ENCODE results near the gene RNF157. TPM values are rescaled to one million over a fixed set of nuclear protein-coding genes. Genes with fewer than 3 reads are reported as not detected.

RNF157 gene
- total and polyA plus RNA-seq, 10 of the 15 experiments (the other 5 are each of a cell fraction or from before 2014, with no cell fraction given): 1.4 to 15.9 (median 9.6) TPM

- TF ChIP-seq SIN3A (IDR thresholded peaks at IDR 0.05; ENCODE audit: low read depth, low read length): no peak
- TF ChIP-seq HCFC1 (IDR thresholded peaks at IDR 0.05; ENCODE audit: low read length): no peak
- TF ChIP-seq E2F4 (IDR thresholded peaks at IDR 0.05; ENCODE audit: low read depth, low read length): no peak
- TF ChIP-seq SREBF1 (IDR thresholded peaks at IDR 0.05; ENCODE audit: low read length): no peak
- peak; percentile 98 for TF ChIP-seq POLR2AphosphoS5 (IDR thresholded peaks at IDR 0.05; ENCODE audit: low read length)
- TF ChIP-seq ZBED1 (IDR thresholded peaks at IDR 0.05; ENCODE audit: borderline replicate concordance): no peak
- TF ChIP-seq ETV6 (conservative IDR thresholded peaks at IDR 0.05 in 1 of 2, IDR thresholded peaks at IDR 0.05 in 1 of 2; ENCODE audit: borderline replicate concordance in 1 of 2, low read depth in 1 of 2): peak in 1 of 2 experiments; percentile 78; a peak in 1 of 4 replicates
- TF ChIP-seq NR2C1 (IDR thresholded peaks at IDR 0.05): no peak
- TF ChIP-seq IRF3 (IDR thresholded peaks at IDR 0.05): no peak
- TF ChIP-seq ESRRA (IDR thresholded peaks at IDR 0.05; ENCODE audit: low read length): no peak
- peak in 1 of 2 experiments; percentile 71; a peak in 1 of 4 replicates for TF ChIP-seq EP300 (IDR thresholded peaks at IDR 0.05; ENCODE audit: borderline replicate concordance in 1 of 2, control insufficient read depth in 1 of 2, low read depth in 2 of 2, low read length in 2 of 2)
- no peak for TF ChIP-seq MYC (IDR thresholded peaks at IDR 0.05; ENCODE audit: insufficient read depth, insufficient read length, insufficient replicate concordance, low read length, severe bottlenecking)
- TF ChIP-seq JUND (IDR thresholded peaks at IDR 0.05; ENCODE audit: low read depth, low read length): no peak
- no peak for TF ChIP-seq KAT2A (conservative IDR thresholded peaks at IDR 0.05; ENCODE audit: control insufficient read depth, low read depth, low read length)
- TF ChIP-seq SREBF2 (IDR thresholded peaks at IDR 0.05; ENCODE audit: low read length): no peak
- peak; percentile 87 for TF ChIP-seq CHD2 (IDR thresholded peaks at IDR 0.05; ENCODE audit: borderline replicate concordance, low read depth, low read length)
- no peak for TF ChIP-seq RCOR1 (conservative IDR thresholded peaks at IDR 0.05; ENCODE audit: low read depth, low read length)
- TF ChIP-seq ZNF207 (IDR thresholded peaks at IDR 0.05; ENCODE audit: borderline replicate concordance): no peak; the same call in 1 of the 2 replicates
- TF ChIP-seq E2F8 (IDR thresholded peaks at IDR 0.05; ENCODE audit: low read depth, partially characterized antibody): no peak
- no peak for TF ChIP-seq FOXM1 (IDR thresholded peaks at IDR 0.05; ENCODE audit: low read depth, low read length)
- TF ChIP-seq HDAC6 (IDR thresholded peaks at IDR 0.05; ENCODE audit: unreplicated experiment): no peak
- TF ChIP-seq ATF2 (IDR thresholded peaks at IDR 0.05; ENCODE audit: low read length): no peak
- no peak for TF ChIP-seq RB1 (IDR thresholded peaks at IDR 0.05; ENCODE audit: borderline replicate concordance)
- no peak for TF ChIP-seq KLF5 (IDR thresholded peaks at IDR 0.05; ENCODE audit: partially characterized antibody)
- peak; percentile 90 for TF ChIP-seq ZNF24 (IDR thresholded peaks at IDR 0.05)
Observed at GRCh38 chr17:76268015-76268749, 27.9 kb upstream of the RNF157 start (continued).

Data from GM12878 (cell line).